Keratinocyte (primary cell): ENCODE measurements around the gene ENTREP1.

Source experiments
- CTCF ChIP-seq, 3 experiments: IDR thresholded peaks in 1 of 3; conservative IDR thresholded peaks in 1 of 3; optimal IDR thresholded peaks in 1 of 3; 2 replicates in 2 of 3; 3 replicates in 1 of 3; pipeline versions ENCODE3 to v1.5.1; 2011; ENCODE audit warnings: low read length in 3 of 3, mild to moderate bottlenecking in 3 of 3, moderate library complexity in 2 of 3, control low read depth in 1 of 3, inconsistent platforms in 1 of 3; ENCODE audit not compliant: insufficient read depth in 2 of 3; ENCODE audit errors: extremely low read depth in 1 of 3
- EZH2 ChIP-seq: IDR thresholded peaks from one replicate; pipeline ENCODE4 v1.6.1; 2012; ENCODE audit warnings: inconsistent platforms, mild to moderate bottlenecking, low read length, moderate library complexity

- TF ChIP-seq CTCF (optimal IDR thresholded peaks at IDR 0.05 in 1 of 3, IDR thresholded peaks at IDR 0.05 in 1 of 3, conservative IDR thresholded peaks at IDR 0.05 in 1 of 3; ENCODE audit: extremely low read depth in 1 of 3, insufficient read depth in 2 of 3, low read length in 3 of 3) = no peak
- no peak for TF ChIP-seq EZH2
These were observed 15.6 kb downstream of the ENTREP1 start for GRCh38 chr9:69340631-69341030.
